ENCODE results near the gene MYBPC2.

Gene MYBPC2

GRCh38 chr19:50476224-50476906 is 43.7 kb downstream of the MYBPC2 start, which contains the start of the genes EMC10 and GARIN5A:
Gene EMC10 (plus strand): TSS chr19:50476507. CDS start chr19:50476545, 38 bp downstream.
Gene GARIN5A (minus strand): TSS chr19:50476848. CDS start chr19:50476388, 460 bp downstream.
- peak; percentile 100 for DNase-seq (ENCODE audit: low spot score)
- TF ChIP-seq CTCF (IDR thresholded peaks at IDR 0.05; ENCODE audit: borderline replicate concordance, control extremely low read depth, extremely low read depth, insufficient read depth, missing control alignments) = no peak

GRCh38 chr19:50476907-50477238 is 44.2 kb downstream of the MYBPC2 start:
- DNase-seq (ENCODE audit: low spot score) = no peak
- in situ Hi-C loops (cut with MboI; ENCODE audit: low sequenced_read_pairs, unreplicated experiment) = no loop called here
- TF ChIP-seq CTCF (IDR thresholded peaks at IDR 0.05; ENCODE audit: borderline replicate concordance, control extremely low read depth, extremely low read depth, insufficient read depth, missing control alignments) = no peak

More at GRCh38 chr19:50476224-50476906, 43.7 kb downstream of the MYBPC2 start, which contains the start of the genes EMC10 and GARIN5A:
- in situ Hi-C loops (cut with MboI; ENCODE audit: low sequenced_read_pairs, unreplicated experiment) = no loop called here

- no peak for TF ChIP-seq CTCF (IDR thresholded peaks at IDR 0.05; ENCODE audit: borderline replicate concordance, control extremely low read depth, extremely low read depth, insufficient read depth, missing control alignments)
- DNase-seq (ENCODE audit: low spot score) = no peak
- in situ Hi-C loops (cut with MboI; ENCODE audit: low sequenced_read_pairs, unreplicated experiment) = no loop called here
These were observed 45.2 kb downstream of the MYBPC2 start for GRCh38 chr19:50477751-50478515.

- in situ Hi-C loops (cut with MboI; ENCODE audit: low sequenced_read_pairs, unreplicated experiment) = no loop called here
- no peak for DNase-seq (ENCODE audit: low spot score)
- TF ChIP-seq CTCF (IDR thresholded peaks at IDR 0.05; ENCODE audit: borderline replicate concordance, control extremely low read depth, extremely low read depth, insufficient read depth, missing control alignments) = no peak
These were observed 46.4 kb downstream of the MYBPC2 start for GRCh38 chr19:50478901-50479715.

- in situ Hi-C loops (cut with MboI; ENCODE audit: low sequenced_read_pairs, unreplicated experiment) = no loop called here
- TF ChIP-seq CTCF (IDR thresholded peaks at IDR 0.05; ENCODE audit: borderline replicate concordance, control extremely low read depth, extremely low read depth, insufficient read depth, missing control alignments) = no peak
These were observed 47.1 kb downstream of the MYBPC2 start for GRCh38 chr19:50479761-50480251.

More at GRCh38 chr19:50479761-50480251, 47.1 kb downstream of the MYBPC2 start:
- DNase-seq (ENCODE audit: low spot score) = no peak

Data from GM13976 (cell line).